CD4-positive, alpha-beta T cell treated with Interleukin-6 for 4 hours (primary cell): Measurements from ENCODE around the gene CWC25.
A peak's percentile ranks its signal among the peaks of the same experiment; 100 is the strongest.

Experiments
- DNase-seq: peaks from one replicate; pipeline ENCODE4 v3.0.0-alpha.2; 2020; ENCODE audit warnings: mixed read lengths

The CWC25 gene

DNA sequence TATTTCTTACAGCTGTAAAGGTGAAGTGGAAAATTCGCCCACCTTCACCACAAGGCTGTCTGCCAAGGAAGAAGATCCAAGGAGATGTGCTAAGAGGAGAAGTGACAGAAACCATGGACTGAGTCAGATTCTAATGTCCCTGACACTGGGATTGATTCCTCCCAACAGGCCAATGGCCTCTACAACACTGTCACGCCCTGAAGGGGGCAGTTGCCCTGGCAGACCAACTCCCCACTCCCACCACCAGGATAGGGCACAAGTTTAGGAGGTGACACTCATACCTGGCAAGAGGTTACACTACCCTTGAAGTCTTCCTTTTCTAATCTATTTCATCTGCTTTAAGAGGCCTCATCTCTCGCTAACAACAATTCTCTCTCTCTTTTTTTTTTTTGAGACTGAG, 41.9 kb downstream of the CWC25 start:
- DNase-seq: no peak

DNA sequence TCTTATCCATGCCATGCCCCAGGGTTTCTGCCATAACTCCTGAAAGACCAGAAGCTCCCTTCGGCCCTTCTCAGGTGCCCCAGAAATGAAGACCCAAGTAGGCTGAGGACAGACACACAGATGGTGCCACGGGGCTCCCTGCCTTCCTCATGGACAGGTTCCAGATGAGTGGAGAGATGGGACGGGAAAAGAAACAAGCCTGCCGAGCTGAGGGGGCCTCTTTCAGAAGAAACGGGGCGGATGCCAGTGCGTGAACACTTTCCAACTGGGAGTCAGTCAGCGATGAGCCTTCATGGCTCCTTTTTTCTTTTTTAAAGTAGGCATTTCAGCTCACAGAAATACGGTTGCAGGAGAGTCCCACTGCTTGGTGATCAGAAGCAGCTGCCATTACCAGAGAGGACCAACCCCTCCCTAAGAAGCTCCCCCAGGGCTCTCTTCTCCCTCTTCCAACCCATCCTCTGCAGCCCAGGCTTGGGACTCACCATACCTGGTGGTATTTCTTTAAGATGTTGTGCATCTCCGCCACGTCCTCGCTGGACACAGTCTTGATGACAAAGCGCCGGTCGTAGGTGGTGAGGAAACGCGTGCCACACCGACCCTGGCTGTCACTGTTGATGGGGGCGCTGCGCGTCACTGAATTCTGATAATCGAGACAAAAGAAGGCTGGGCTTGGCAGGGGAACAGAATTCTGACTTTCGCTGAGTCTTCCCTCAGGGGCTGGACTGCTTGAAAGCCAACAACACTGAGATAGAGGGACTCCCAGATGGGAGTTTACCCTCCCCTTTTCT, 45.0 kb downstream of the CWC25 start:
- no peak for DNase-seq

DNA sequence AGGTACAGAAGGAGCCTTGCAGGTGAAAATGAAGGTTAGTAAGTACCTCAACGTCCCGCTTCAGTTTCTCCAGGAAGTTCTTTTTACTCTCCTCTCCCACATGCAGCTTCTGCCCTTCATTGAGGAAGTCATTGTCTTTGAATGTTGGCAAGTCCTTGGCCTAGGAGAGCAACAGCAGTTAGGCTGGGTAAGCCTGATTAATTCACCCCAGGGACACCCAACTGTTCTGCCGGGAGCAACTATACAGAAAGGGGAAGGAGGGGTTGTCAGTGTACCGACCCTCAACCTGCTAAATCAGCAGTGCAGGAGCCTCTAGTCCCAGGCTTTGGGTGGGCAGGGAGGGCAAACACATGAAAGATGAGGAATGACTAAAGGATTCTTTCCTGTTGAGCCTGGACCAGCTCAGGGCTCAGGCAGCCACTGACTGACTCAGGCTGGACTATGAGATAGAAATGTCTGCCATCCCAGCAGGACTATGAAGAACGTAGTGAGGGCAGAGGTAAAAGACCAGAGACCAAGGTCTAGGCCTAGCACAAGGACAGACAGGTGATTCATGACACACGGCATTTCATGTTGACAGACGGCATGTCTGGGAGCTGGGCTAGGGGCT, 47.4 kb downstream of the CWC25 start:
- DNase-seq: no peak

DNA sequence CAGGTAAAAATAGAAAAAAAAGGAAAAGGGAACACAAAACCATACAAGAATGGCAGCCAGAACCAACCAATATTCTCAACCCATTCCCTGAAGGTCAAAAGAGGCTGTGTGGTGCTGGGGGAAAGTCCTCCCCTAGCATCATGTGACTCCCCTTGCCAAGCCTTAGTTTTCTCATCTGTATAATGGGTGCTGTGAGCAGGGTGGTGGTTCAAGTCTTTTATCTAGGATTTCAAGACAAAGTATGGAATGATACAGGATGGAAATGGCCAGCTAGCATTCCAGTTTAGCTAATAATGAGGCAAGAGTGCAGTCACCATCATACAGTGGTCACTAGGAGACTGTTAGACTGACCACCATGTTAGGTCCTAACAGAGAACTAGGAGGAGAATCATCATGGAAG, 51.9 kb downstream of the CWC25 start:
- no peak for DNase-seq

DNA sequence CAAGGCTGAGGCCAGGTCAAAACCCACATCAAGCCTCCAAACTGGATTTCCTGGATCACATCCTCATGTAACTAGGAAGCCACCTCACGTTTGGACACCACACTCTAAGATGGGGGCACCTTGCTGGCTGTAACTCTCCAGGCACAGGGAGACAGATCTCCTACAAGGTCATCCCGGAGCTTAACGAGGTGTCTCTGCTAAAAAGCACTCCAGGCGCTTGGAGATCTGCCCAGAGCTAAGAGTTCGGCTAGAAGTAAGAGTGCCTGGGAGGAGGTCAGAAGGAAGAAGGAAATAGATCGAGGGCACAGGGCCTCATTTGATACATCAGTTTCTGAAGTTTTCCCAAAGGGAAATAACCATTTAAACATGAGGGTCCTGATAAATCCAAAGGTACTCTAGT, 56.7 kb downstream of the CWC25 start:
- no peak for DNase-seq

DNA sequence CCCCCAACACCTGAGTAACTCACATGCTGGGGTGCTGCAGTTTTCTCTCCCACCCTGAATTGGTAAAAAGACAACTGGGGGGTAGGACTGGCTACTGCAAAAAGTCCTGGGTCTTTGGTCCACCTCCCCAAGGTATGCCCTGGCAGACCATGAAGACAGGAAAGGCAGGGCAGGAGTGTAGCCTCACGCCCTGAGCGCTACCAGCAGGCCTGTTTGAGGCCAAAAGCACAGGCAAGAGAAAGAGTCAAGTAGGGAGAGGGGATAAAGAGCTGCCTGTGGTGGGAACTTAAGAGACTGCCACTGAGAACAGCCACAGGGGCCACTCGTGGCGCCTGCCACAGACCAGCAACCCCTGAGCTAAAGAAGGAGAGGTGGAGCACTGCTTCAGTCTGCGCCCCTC, 58.8 kb downstream of the CWC25 start:
- no peak for DNase-seq

DNA sequence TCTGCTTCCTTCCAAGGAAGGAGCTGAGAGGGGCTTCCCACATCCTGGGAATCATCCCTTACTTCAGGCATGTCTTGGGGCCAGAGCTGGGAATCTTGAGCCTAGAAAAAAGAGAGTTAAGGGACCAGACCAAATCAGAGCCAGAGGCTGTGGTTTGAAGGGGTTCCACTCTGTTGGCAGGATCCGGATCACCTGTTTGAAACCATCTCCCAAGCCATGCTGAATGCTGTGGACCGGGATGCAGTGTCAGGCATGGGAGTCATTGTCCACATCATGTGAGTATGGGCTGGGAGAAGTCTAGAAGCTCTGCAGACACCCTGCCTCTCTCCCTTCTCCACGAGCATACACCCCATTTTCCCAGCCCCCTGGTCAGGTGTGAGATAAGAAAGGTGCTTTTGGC, 62.9 kb downstream of the CWC25 start:
- DNase-seq: no peak

DNA sequence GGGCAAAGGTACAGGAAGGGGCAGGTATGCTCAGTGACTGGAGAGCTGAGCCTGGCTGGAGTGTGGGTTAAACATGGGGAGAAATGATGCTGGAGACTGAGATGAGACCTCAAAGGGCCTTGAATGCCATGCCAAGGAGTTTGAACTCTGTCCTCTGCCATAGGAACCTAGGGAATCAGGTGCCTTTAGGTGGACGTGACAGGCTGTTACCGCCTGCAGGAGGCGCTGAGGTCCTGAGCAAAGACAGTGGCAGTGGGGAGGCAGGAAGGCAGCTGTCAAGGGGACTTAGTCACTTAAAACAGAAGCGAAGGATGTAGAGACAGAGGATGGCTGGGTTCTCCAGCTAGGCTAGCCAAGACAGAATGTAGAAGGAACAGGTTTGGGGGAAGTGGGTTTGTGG, 63.5 kb downstream of the CWC25 start:
- peak; percentile 35 for DNase-seq

DNA sequence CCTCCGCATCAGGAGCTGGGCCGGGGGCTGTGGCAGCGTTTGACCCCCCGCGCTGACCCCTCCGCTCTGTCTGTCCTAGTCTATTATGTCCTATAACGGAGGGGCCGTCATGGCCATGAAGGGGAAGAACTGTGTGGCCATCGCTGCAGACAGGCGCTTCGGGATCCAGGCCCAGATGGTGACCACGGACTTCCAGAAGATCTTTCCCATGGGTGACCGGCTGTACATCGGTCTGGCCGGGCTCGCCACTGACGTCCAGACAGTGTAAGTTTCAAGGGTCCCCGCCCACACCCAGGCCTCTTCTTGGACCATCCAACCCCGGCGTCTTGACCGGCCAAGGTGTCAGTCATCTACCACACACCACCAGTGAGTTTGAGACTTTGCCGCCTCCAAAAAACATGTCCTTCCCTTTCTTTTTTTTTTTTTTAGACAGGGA, 72.0 kb downstream of the CWC25 start:
- no peak for DNase-seq

DNA sequence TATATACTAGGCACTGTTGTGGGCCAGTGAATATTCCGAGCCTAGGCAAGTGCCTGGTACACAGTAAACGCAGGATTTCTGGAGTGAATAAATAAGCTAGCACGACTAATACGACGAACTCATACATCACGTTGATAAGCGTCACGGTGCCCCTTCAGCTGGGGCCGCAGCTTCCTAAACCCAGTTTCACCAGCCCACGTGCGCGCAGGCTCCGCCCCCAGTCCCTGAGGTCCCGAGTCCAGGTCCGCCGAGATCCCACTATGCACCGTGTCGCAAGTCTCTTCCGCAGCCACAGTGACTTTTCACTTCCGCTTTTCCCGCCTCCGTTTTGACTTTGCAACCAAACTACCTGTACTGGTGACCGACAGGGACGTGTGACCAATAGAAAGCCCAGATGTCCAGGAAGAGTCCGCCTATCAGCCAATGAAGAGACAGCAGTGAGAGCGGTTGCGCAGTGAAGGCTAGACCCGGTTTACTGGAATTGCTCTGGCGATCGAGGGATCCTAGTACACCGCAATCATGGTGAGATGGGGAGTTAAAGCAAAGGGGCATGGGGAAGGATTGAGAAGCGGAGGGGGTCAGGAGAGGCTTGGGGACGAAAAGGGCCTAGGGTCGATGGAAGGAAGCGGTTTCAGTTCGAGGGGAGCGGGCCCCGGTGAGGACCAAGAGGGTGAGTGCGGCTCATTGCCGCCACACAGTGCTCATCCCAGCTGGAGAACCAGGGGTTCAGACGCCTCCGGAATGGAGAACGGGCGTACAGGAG, 72.6 kb downstream of the CWC25 start, which contains the start of gene PSMB3:
Gene PSMB3, plus strand, starts transcription at position 434 of the 763 bp plus-strand sequence. Its CDS starts 86 bp downstream, at position 520.
- DNase-seq: peak; percentile 98

DNA sequence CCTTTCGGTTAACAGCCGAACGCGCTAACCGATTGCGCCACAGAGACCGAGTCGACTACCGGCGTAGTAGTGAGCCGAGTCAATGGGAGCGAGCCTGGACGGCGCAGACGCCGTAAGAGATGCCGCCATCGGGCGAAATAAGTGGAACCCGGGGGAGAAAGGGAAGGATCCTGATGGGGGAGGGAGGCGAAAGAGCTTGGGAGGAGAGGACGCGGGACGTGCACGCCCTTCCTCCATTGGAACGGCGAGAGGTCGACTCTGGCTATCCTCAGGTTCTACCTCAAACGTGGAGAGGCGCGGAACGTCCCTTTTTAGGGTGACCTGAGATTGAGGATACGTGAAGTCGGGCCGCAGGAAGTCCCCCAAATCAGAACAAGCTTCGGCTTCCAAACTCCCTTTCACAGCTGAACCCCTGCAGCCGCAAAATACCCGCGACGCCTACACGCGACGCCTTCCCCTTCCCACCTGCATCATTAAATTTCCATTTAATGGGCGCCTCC, 73.3 kb downstream of the CWC25 start:
- peak; percentile 81 for DNase-seq

DNA sequence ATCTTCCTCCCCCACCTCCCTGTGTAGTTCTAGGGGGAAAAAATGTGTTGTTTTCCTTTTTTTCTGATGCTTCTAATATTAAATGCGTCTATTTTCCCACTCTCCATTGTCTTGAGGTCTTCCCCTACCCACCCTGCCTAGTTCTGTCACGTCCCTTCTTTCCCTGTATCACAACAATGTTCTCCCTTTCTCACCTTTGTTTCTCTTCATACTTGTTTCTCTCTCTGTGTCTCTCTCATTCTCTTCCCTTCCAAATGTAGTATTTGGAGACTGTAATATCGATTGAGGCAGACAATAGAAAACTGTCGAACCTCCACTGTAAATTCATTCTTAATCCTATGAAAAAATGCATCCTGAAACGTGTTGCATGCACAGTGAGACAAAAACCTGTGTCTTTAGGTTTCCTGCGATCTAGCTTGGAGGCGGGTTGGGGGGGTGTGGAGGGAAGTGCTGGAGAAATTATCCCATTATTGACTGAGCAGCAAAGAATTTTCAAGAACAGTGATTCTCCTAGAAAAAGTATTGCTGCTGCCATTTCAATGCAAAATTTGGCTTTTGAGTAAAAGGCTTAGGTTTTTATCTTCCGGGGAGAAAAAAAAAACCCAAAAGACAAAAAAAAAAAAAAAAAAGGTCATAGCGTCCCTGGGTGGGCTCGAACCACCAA, 73.8 kb downstream of the CWC25 start:
- DNase-seq: no peak
